Neural cell (in vitro differentiated cells): ENCODE results near the gene RPS6KC1.

Source experiments
- CTCF ChIP-seq: fragments of 450-650 bp; IDR thresholded peaks from 2 replicates; pipeline ENCODE4 v1.5.1; 2014; ENCODE audit warnings: antibody characterized with exemption, mild to moderate bottlenecking, moderate library complexity; ENCODE audit not compliant: poor library complexity, severe bottlenecking
- EP300 ChIP-seq: fragments of 450-650 bp; conservative IDR thresholded peaks from 2 replicates; pipeline ENCODE4 v1.6.1; 2014; ENCODE audit warnings: antibody characterized with exemption, mild to moderate bottlenecking, moderate library complexity; ENCODE audit not compliant: poor library complexity, severe bottlenecking
- EZH2 ChIP-seq: fragments of 200-600, 300-800 bp; shearing (Covaris generic), sonication (generic); IDR thresholded peaks from 2 replicates; pipeline ENCODE4 v1.6.1; 2014; ENCODE audit warnings: antibody characterized with exemption, low read length, borderline replicate concordance, mild to moderate bottlenecking; ENCODE audit not compliant: insufficient read depth, poor library complexity, severe bottlenecking
- MXI1 ChIP-seq: fragments of 450-650 bp; conservative IDR thresholded peaks from 2 replicates; pipeline ENCODE4 v1.6.1; 2014; ENCODE audit warnings: antibody characterized with exemption, mild to moderate bottlenecking; ENCODE audit not compliant: poor library complexity, severe bottlenecking
- POLR2AphosphoS5 ChIP-seq: IDR thresholded peaks from 2 replicates; pipeline ENCODE4 v1.6.1; 2012
- RAD21 ChIP-seq: fragments of 450-650 bp; conservative IDR thresholded peaks from 2 replicates; pipeline ENCODE4 v1.6.1; 2014; ENCODE audit warnings: antibody characterized with exemption, mild to moderate bottlenecking, moderate library complexity
- REST ChIP-seq: IDR thresholded peaks from 2 replicates; pipeline ENCODE4 v1.6.1; 2012; ENCODE audit warnings: borderline replicate concordance
- SMC3 ChIP-seq: fragments of 450-650 bp; conservative IDR thresholded peaks from 2 replicates; pipeline ENCODE4 v1.6.1; 2014; ENCODE audit warnings: antibody characterized with exemption, mild to moderate bottlenecking, moderate library complexity; ENCODE audit not compliant: poor library complexity
- TAF1 ChIP-seq: IDR thresholded peaks from 2 replicates; pipeline ENCODE4 v1.6.1; 2012; ENCODE audit warnings: low read depth

GRCh38 chr1:213297021-213297420, 246.0 kb downstream of the RPS6KC1 start:
- TF ChIP-seq CTCF (no peak), EZH2 (no peak), EP300 (no peak), POLR2AphosphoS5 (no peak), REST (no peak), SMC3 (no peak), MXI1 (no peak), TAF1 (no peak), RAD21 (no peak)
